GM12875 (cell line): ENCODE data around the gene PFDN6.

Experiments
- H3K4me3 ChIP-seq: one replicate; pipeline ENCODE4 v1.5.1; 2011; ENCODE audit warnings: low read depth, low read length, control low read depth
- CTCF ChIP-seq: IDR thresholded peaks from 2 replicates; pipeline ENCODE4 v1.5.1; 2011; ENCODE audit warnings: low read depth, mild to moderate bottlenecking, control low read depth, inconsistent platforms, low read length, moderate library complexity, borderline replicate concordance; ENCODE audit not compliant: insufficient read depth

Gene PFDN6

GRCh38 chr6:33298773-33299236 is 9.4 kb downstream of the PFDN6 start, which contains the start of gene RGL2:
Gene RGL2 (minus strand): TSS chr6:33298942. CDS start chr6:33298610, 332 bp downstream.
- no peak for TF ChIP-seq CTCF
- H3K4me3 ChIP-seq, result peak within 1 kb of the TSS; percentile 62

DNA sequence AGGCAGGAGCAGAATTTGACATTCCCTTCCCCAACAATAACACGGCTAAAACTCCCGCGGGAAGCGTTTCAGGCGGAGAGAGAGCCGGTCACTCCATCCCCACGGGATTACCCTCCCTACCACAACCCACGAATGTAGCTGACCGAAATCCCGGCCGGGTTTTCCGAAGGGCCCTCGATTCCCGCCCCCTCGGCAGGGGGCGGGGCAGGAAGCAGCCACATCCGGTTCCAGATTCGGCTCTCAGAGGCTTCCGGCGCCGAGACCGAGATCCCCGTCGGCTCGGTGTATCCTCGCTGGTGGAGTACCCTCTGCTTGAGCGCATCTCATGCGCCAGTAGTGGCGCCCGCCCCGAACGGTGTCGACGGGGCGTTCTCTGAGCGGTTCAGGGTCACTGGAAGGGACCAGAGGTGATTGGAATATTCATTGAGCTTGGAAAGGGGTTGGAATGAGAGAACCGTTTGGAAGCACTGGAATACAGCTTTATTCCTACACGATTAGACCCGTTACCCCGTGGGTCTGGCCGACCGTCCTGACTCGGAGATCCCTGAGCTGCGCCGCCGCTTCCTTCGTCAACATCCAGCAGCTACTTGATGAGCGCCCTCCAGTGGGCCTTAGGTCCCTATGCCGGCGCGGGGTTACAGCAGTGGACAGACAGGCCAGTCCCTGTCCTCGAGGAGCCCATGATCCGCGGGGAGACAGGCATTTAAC is 10.0 kb downstream of the PFDN6 start:
- peak overlapping the region; percentile 62 for H3K4me3 ChIP-seq

DNA sequence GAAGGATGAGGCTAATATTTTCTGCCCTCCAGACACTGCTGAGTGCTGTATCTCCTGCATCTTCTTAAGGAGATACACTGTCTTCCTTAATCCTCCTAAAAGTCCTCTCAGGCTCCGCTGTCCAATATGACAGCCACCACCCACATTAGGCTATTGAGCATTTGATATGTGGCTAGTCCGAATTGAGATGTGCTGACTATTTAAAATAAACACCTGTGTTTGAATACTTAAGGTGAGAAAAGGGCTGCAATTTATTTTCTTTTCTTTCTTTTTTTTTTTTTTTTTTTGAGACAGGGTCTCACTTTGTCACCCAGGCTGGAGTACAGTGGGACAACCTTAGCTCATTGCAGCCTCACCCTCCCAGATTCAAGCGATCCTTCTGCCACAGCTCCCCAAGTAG is 12.5 kb downstream of the PFDN6 start:
- TF ChIP-seq CTCF, result no peak
- H3K4me3 ChIP-seq, result no peak overlapping the region

More for the DNA sequence above, 10.0 kb downstream of the PFDN6 start:
- peak; percentile 70 for TF ChIP-seq CTCF

DNA sequence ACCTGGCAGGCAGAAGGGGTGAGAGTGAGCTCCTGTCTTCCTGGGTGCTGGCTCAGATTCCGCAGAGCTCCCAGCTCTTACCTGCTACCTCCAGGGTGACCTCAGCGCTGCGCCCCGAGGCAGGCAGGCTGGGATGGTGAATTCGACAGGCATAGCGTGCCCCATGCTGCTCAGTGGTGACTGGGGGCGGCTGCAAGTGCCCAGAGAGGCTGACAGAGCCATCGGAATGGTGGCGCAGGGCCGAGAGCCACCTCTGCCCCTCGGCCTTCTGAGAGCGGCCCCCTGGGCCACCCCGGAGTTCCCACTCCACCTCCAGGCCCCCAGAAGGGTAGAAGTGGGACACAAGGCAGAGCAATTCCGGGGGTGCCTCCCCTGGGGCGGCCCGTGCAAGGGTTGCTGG is 14.8 kb downstream of the PFDN6 start:
- TF ChIP-seq CTCF, result no peak
- no peak overlapping the region for H3K4me3 ChIP-seq

DNA sequence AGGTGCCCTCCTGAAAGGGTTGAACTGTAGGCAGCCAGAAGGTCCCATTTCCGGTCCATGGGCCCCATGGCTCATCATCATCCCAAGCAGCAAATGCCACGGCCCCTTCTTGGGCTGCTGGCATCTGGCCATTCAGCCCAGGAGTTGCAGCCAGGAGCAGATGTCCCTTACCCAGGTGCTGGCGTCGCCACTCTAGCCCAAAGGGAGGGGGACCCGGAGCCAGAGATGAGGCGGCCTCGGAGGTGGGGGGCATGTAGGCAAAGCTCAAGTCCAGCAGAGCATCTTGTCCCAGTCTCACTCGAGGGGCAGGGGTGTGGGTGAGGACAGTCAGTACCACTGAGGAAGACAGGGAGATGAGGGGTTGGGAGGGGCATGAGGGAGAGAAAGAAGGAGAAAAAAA is 15.7 kb downstream of the PFDN6 start:
- no peak overlapping the region for H3K4me3 ChIP-seq
- TF ChIP-seq CTCF, result no peak

- TF ChIP-seq CTCF, result no peak
- no peak overlapping the region for H3K4me3 ChIP-seq
These were observed 17.0 kb downstream of the PFDN6 start for GRCh38 chr6:33306356-33306755.
